Mucosa of descending colon (tissue), 3 donors: ENCODE results near the gene NPAS3. TPM values are rescaled to one million over a fixed set of nuclear protein-coding genes. Genes with fewer than 3 reads are reported as not detected.
A peak's percentile ranks its signal among the peaks of the same experiment; 100 is the strongest.

Experiments used
- ATAC-seq: fragments of 200-7000 bp; cut with Tn5 transposase; one replicate; pipeline ENCODE4 v1.9.1; 2020; ENCODE audit warnings: mild to moderate bottlenecking, moderate library complexity
- DNase-seq, 3 donors: peaks; one replicate each; pipeline ENCODE4 v3.0.0-alpha.2; 2020
- H3K36me3 ChIP-seq: fragments of 200-600 bp; one replicate; pipeline ENCODE4 v1.8.0; 2021; ENCODE audit warnings: low read depth, mild to moderate bottlenecking
- H3K4me1 ChIP-seq: fragments of 200-600 bp; one replicate; pipeline ENCODE4 v1.8.0; 2021; ENCODE audit warnings: low read depth, mild to moderate bottlenecking
- H3K4me3 ChIP-seq: fragments of 200-600 bp; one replicate; pipeline ENCODE4 v1.8.0; 2021; ENCODE audit warnings: mild to moderate bottlenecking
- H3K9me3 ChIP-seq: fragments of 200-600 bp; one replicate; pipeline ENCODE4 v1.8.0; 2021; ENCODE audit warnings: mild to moderate bottlenecking
- CTCF ChIP-seq: fragments of 200-600 bp; IDR thresholded peaks from one replicate; pipeline ENCODE4 v1.8.0; 2022; ENCODE audit warnings: antibody characterized with exemption, mild to moderate bottlenecking
- intact Hi-C, 2 donors: fragments of 100-400 bp; cut with DNase I in 1 of 2; cut with micrococcal nuclease in 1 of 2; formaldehyde crosslinking; loops; one replicate each; pipeline versions ENCODE4 v1.11.0 to v1.11.1; 2022; cut with DNase I, micrococcal nuclease
- total RNA-seq, 3 donors: library from RNA; stranded (reverse); fragmentation: NEBNext Ultra II Directional in 2 of 3; extraction: Animal tissue kit (Norgen Biotek cat#: 25700) in 2 of 3; gene quantifications; one replicate each; pipeline versions ENCODE4 v1.2.1 to v1.2.4, GENCODE V29; 2021 to 2023
- donor health status: DM: no; HTN: no; CAD: no; lungs with moderate emphysema.
- donor health status: DM: no; HTN: no; CAD: no.
- donor health status: DM: no; HTN: yes; CAD: no.

The NPAS3 gene
- total RNA-seq, 3 donors from 2014 or later = 0.65 to 9.7 (median 2.0) TPM

GRCh38 chr14:33671556-33671955, 732.9 kb downstream of the NPAS3 start:
- no peaks in the 10 kb centered on the region for H3K4me1 ChIP-seq
- no peaks in the 10 kb centered on the region for H3K36me3 ChIP-seq
- intact Hi-C loops = no loop called here
- no peak overlapping the region for H3K4me3 ChIP-seq
- H3K9me3 ChIP-seq = no peaks in the 10 kb centered on the region
- ATAC-seq = no peak
- no peak for DNase-seq
- no peak for TF ChIP-seq CTCF

- Histone ChIP-seq H3K4me1 (no peaks in the 10 kb centered on the region), H3K36me3 (no peaks in the 10 kb centered on the region), H3K4me3 (no peak overlapping the region), H3K9me3 (no peaks in the 10 kb centered on the region)
- no peak for TF ChIP-seq CTCF
- intact Hi-C loops = no loop called here
- no peak for ATAC-seq
- no peak for DNase-seq
These were observed 736.2 kb downstream of the NPAS3 start for GRCh38 chr14:33674927-33675326.

GRCh38 chr14:33675415-33676130, 736.9 kb downstream of the NPAS3 start:
- TF ChIP-seq CTCF = no peak
- Histone ChIP-seq H3K36me3 (no peaks in the 10 kb centered on the region), H3K9me3 (no peaks in the 10 kb centered on the region), H3K4me1 (no peaks in the 10 kb centered on the region), H3K4me3 (no peak overlapping the region)
- intact Hi-C loops = no loop called here
- ATAC-seq (no peak), DNase-seq (no peak)

- ATAC-seq (peak; percentile 48), DNase-seq (peak; percentile 5 to 49 (median 20))
- TF ChIP-seq CTCF = no peak
- no peaks in the 10 kb centered on the region for H3K4me1 ChIP-seq
- no peaks in the 10 kb centered on the region for H3K36me3 ChIP-seq
- no peak overlapping the region for H3K4me3 ChIP-seq
- intact Hi-C loops = no loop called here
- H3K9me3 ChIP-seq = no peaks in the 10 kb centered on the region
These were observed 737.5 kb downstream of the NPAS3 start for GRCh38 chr14:33676135-33676566.

- intact Hi-C loops = no loop called here
- Histone ChIP-seq H3K9me3 (no peaks in the 10 kb centered on the region), H3K4me3 (no peak overlapping the region), H3K4me1 (no peaks in the 10 kb centered on the region), H3K36me3 (no peaks in the 10 kb centered on the region)
- no peak for TF ChIP-seq CTCF
- no peak for ATAC-seq
- DNase-seq = no peak
These were observed 738.2 kb downstream of the NPAS3 start for GRCh38 chr14:33676891-33677290.
